Type B pancreatic cell (in vitro differentiated cells): Measurements from ENCODE around the gene PLA2G4F. TPM values are rescaled to one million over a fixed set of nuclear protein-coding genes. Genes with fewer than 3 reads are reported as not detected.
A peak's percentile ranks its signal among the peaks of the same experiment; 100 is the strongest.

Experiments
- DNase-seq: peaks from one replicate; pipeline ENCODE4 v3.0.0; 2021; ENCODE audit warnings: mixed read lengths; ENCODE audit not compliant: unreplicated experiment; ENCODE audit errors: extremely low spot score
- H3K27ac Mint-ChIP-seq: 2 replicates; pipeline ENCODE4 v1.8.0; 2021; ENCODE audit warnings: mild to moderate bottlenecking, mixed read lengths
- H3K27me3 Mint-ChIP-seq: 2 replicates; pipeline ENCODE4 v1.8.0; 2021; ENCODE audit warnings: mixed read lengths
- H3K36me3 Mint-ChIP-seq: 2 replicates; pipeline ENCODE4 v1.8.0; 2021; ENCODE audit warnings: mixed read lengths
- H3K4me1 Mint-ChIP-seq: one replicate; pipeline ENCODE4 v1.8.0; 2021; ENCODE audit warnings: mixed read lengths; ENCODE audit not compliant: unreplicated experiment
- H3K4me3 Mint-ChIP-seq: 2 replicates; pipeline ENCODE4 v1.8.0; 2021; ENCODE audit warnings: mild to moderate bottlenecking, mixed read lengths
- H3K9me3 Mint-ChIP-seq: 2 replicates; pipeline ENCODE4 v1.8.0; 2021; ENCODE audit warnings: mixed read lengths
- CTCF ChIP-seq: fragments of 200-600 bp; sonication (generic); conservative IDR thresholded peaks from 2 replicates; pipeline ENCODE4 v1.5.0; 2021; ENCODE audit warnings: antibody characterized with exemption, mild to moderate bottlenecking
- microRNA-seq: library from miRNA; unstranded; fragments of <30 nt; microRNA quantifications from one replicate; pipeline ENCODE4, GENCODE V29; 2020
- total RNA-seq: library from RNA; stranded (reverse); gene quantifications from 2 replicates; pipeline ENCODE4 v1.2.1, GENCODE V29; 2021; ENCODE audit warnings: low replicate concordance

The PLA2G4F gene
- total RNA-seq, 1 donor from 2014 or later: 1.1 TPM

- Mint-ChIP-seq H3K9me3 (no peaks in the 10 kb centered on the region), H3K27me3 (peaks cover 29% of the 10 kb centered on the region), H3K27ac (no peak overlapping the region), H3K4me1 (peaks cover 28% of the 10 kb centered on the region), H3K4me3 (no peak overlapping the region), H3K36me3 (no peaks in the 10 kb centered on the region)
- TF ChIP-seq CTCF: no peak
- no peak for DNase-seq
Observed at GRCh38 chr15:42089942-42090341, 66.5 kb downstream of the PLA2G4F start.

Small RNA genes within 50 kb of the gene (microRNA-seq; reads per million reads assigned to microRNA genes)
- gene MIR627: 36.6 reads per million, percentile 52 among the genes with 10 or more reads in this experiment

Other genes starting within 250 kb of the PLA2G4F start
- gene EHD4, start 184.1 kb downstream of the PLA2G4F start, total RNA-seq: 18.8 and 25.2 TPM in 2 replicates
- 0.12 TPM in 1 of 2 replicates, not detected in the other for gene PLA2G4E, start 135.6 kb downstream of the PLA2G4F start, total RNA-seq
- gene PLA2G4D, start 62.1 kb downstream of the PLA2G4F start, total RNA-seq: not detected in 2 replicates
- 63.6 and 76.8 TPM in 2 replicates for gene VPS39, start 51.7 kb upstream of the PLA2G4F start, total RNA-seq
- 24.4 and 25.3 TPM in 2 replicates for gene GANC, start 116.6 kb upstream of the PLA2G4F start, total RNA-seq
- gene TMEM87A, start 116.8 kb upstream of the PLA2G4F start, total RNA-seq: 44.3 and 67.0 TPM in 2 replicates
- gene CAPN3, start 202.9 kb upstream of the PLA2G4F start, total RNA-seq: 10.6 and 12.3 TPM in 2 replicates